DMS79 treated with DMSO at 0.1 percent for 48 hours (cell line): Measurements from ENCODE around the gene AIRE.
"Not testable (repeated sequence)": the region's sequence is repeated elsewhere in the genome, so short reads cannot be mapped to it uniquely, and the experiment has no call there.

Experiments used
- DNase-seq: peaks from one replicate; lab custom pipeline; 2025; lab: John Stamatoyannopoulos, UW

The AIRE gene

DNA sequence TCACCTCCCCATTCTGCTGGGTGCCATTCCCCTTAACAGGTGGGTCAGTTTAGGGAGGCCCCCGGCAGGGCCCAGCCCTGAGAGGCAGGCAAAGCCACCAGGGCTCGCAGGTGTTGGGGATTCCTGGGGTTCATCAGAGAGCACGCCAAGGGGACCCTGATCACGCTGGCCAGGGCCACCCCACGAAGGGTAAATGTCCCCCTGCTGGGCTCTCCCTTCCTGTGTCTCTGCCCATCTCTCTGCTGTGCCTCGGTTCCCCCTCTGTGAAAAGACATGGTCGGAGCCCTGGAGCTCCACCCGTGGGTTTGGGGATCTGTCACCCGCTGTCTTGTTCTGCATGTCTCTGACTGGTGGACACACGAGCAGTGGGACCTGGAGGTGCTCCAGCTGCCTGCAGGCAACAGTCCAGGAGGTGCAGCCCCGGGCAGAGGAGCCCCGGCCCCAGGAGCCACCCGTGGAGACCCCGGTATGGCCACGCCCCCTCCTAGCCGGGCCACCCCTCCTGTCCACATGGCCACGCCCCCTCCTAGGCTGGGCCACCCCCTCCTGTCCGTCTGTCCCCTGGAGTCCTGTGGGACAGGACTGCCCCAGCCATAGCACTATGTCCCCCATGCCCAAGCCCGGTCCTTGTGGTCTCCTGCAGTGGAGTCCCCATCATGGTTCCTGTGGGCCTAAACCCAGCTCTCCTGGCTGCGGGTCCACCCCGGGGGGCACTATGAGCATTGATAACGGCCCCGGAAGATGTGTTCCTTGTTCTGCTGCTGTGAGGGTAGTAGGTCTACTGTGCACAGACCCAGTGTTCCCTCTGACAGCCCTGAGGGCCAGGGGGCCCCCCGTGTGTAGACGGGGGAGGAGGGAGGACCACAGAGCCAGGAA lies 6.5 kb downstream of the AIRE start:
- DNase-seq: no peak

DNA sequence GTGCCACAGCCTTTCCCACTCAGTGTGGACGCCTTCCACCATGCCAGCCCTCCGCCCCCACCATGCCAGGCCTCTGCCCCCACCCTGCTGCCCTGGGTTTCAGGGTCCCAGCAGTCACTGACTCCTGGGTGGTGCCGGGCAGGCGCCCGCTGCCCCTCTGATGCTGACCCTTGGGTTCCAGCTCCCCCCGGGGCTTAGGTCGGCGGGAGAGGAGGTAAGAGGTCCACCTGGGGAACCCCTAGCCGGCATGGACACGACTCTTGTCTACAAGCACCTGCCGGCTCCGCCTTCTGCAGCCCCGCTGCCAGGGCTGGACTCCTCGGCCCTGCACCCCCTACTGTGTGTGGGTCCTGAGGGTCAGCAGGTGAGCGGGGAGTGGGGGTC lies 7.1 kb downstream of the AIRE start:
- DNase-seq: no peak

DNA sequence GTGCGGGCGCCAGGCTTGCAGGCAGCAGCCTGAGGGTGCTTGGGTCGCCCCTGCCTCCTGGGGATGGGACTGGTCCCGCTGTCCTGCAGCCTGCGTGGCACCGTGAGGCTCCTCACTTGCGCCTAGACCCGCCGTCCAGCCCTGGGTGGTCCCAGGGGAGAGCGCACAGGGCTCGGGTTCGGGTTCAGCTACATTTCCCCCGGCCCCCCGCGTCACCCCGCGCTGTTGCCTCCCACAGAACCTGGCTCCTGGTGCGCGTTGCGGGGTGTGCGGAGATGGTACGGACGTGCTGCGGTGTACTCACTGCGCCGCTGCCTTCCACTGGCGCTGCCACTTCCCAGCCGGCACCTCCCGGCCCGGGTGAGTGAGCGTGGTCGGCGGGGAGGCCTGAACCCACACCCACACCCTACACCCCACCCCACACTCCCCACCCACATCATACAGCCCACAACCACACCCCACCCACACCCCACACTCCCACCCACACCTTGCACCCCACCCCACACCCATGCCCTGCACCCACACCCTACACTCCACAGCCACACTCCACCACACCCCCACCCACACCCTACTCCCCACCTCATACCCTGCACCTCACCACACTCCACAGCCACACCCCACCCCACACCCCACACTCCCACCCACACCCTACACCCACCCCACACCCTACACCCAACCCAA lies 8.0 kb downstream of the AIRE start:
- no peak for DNase-seq

DNA sequence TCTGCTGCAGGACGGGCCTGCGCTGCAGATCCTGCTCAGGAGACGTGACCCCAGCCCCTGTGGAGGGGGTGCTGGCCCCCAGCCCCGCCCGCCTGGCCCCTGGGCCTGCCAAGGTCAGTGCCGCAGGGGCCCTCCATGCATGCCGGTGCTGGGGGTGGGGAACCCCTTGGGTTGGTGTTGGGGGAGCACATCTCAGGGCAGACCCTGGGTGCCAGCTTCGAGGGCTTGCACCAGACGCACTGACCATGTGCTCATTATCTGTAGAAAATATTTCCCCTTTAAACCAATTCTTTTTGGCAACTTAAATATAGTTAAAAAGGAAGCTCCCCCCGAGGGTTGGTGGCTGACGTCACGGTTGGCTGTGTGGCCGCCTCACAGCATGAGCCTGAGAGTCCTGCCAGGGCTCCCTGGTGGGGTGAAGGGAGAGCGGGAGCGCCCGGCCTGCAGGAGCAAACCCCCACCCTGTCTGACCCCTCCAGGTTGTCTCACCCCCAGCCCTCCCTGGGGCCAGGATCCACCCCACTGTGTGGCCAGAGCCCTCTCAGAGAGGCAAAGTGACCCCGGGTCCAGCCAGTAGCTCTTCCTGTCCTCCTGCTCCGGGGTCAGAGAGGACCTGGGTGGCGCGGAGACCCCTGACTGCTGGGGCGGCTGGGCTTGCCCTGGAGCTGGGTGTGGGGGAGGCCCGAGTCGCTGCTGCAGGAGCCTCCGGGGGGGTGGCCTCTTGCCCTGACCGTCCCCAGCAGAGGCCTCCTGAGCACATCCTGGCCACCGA lies 8.9 kb downstream of the AIRE start:
- DNase-seq: no peak

DNA sequence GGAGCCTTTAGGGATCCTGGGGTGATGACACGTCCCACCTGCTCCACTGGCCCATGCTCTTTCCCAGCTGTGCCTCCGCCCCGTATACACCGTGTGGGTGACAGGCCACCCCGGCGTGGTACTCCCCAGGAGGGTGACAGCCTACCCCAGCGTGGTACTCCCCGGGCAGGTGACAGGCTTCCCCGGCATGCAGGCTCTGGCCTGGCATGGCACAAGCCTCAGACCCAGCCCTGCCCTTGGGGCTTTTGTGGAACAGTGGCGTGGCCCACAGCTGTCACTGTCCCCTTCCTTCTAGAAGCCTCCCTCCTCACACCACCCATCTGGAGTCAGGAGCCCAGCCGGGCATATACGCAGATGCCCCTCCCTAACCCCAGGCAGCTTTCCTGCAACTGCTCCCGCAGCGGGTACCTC lies 9.5 kb downstream of the AIRE start:
- DNase-seq: no peak

DNA sequence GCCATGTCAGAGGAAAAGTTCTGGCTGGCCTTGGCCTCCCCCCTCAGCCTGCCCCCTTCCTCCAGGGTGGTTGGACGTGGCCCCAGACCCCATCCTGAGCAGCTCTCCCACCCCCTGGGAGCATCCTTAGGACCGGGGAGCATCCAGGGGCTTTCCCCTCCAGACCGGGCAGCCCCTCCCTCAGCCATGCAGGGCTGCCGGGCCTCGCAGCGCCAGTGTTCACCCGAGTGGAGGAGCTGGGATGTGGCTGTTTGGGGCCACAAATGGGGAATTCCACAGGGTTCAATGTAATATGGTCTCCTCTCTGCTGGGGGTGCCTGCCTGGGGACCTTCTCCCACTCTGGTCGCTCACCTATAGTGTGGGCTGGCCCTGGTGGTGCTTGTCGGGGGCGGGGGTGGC lies 10.0 kb downstream of the AIRE start:
- DNase-seq: no peak

DNA sequence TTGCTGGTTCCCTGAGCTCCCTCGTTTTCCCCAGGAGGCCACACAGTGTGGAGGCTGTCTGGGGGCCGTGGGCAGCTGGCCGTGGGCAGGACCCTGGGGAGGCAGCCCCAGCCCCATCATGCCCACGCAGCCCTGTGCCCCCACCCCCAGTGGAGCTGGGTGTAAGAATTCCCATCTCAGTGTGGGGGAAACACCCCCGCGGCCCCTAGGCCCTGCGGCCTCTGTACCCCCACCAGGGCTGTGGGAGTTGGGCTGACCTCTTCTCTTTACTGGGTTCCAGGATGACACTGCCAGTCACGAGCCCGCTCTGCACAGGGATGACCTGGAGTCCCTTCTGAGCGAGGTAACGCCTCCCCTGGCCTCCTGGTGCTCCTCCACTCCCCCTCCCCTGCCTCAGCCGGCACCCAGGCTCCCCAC lies 10.4 kb downstream of the AIRE start:
- DNase-seq: no peak

DNA sequence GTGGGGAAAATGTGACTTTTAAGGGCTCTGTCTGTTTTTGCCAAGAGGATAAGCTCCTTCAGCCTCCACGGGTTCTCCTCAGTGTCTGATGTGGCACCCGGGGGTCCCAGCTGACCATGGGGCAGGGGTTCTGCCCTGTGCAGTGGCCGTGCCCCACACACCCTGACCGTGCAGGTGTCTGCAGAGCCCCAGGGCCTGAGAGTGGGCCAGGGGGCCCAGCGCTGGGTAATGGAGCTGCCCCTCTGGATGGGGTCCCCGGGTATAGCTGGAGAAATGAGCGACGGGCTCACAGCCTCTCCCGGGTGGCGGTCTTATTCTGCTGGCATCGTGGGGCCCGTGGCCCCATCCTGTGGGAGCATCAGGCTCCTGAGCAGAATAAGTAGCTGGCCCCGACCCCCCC lies 11.2 kb downstream of the AIRE start:
- no peak for DNase-seq

DNA sequence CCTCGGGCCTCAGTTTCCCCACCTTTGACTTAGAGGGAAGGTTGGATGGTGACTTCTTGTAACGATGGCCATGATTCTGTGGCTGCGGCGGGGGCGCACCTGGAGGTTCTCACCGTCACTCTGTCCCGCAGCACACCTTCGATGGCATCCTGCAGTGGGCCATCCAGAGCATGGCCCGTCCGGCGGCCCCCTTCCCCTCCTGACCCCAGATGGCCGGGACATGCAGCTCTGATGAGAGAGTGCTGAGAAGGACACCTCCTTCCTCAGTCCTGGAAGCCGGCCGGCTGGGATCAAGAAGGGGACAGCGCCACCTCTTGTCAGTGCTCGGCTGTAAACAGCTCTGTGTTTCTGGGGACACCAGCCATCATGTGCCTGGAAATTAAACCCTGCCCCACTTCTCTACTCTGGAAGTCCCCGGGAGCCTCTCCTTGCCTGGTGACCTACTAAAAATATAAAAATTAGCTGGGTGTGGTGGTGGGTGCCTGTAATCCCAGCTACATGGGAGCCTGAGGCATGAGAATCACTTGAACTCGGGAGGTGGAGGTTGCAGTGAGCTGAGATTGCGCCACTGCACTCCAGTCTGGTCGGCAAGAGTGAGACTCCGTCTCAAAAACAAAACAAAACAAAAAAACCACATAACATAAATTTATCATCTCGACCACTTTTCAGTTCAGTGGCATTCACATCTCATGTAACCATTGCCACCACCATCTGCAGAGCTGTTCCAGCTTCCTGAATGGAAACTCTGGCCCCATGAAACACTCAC lies 12.0 kb downstream of the AIRE start:
- peak; percentile 79 for DNase-seq

DNA sequence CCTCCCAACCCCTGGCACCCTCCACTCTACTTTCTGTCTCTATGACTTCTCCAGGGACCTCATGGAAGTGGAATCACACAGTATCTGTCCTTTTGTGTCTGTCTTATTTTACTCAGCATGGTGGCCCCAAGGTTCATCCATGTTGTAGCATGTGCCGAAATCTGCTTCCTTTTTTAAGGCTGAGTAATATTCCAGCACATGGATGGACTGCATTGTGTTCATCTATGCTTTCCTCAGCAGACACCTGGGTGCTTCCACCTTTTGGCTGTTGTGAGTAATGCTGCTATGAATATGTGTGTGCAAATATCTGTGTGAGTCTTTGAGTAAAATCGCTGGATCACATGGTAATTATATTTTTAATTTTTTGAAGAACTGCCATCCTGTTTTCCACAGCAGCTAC lies 12.6 kb downstream of the AIRE start:
- no peak for DNase-seq

DNA sequence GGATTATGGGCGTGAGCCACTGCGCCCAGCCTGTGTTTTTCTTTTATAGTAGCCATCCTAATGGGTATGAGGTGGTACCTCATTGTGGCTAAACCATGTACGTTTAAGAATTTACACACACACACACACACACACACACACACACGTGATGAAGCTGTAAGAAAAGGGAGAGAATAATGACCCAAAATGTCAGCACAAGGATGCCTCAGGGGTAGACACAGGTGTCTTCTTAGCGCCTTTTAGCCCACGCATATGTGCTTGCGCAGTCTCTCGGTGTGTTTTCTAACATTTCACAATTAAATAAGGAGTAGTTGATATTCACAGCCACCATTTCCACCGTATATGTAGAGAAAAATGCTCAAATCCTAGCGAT lies 13.4 kb downstream of the AIRE start:
- DNase-seq: no peak

DNA sequence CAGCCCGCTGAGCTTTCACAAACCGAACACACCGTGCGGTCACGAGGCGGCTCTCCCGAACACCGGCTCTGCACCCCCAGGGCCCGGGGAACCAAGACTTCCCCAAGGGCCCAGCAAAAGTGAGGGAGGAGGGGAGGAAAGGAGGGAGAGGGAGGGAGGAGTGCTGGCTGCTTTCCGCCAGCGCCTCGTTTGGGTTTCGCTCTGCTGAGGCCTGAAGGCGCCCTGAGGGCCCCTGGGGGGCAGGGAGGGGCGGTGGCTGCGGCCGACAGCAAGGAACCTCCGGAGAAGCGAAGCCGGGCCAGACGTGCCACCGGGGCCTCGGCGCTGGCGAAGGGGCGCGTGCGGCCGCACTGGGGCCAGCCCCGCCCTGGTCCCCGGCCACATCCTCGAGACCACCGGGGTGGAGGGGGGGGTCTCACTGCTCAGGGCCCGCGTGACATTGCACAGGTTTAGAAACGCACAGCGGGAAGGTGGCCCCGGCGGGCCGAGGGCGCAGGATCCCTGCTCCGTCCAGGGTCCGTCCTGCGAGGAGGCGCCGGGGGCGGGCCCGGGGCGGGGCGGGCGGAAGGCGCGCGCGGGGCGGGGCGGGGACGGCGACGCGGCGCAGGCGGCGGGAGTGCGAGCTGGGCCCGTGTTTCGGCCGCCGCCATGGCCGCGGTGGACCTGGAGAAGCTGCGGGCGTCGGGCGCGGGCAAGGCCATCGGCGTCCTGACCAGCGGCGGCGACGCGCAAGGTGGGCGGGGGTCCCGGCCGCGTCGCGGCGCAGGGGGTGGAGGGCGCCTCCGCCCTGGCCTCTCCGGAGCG lies 14.0 kb downstream of the AIRE start, which contains the start of gene PFKL:
TSS of gene PFKL (plus strand) at position 596 of the 804 bp plus-strand sequence. CDS start at position 649, 53 bp downstream.
- peak; percentile 57 for DNase-seq

DNA sequence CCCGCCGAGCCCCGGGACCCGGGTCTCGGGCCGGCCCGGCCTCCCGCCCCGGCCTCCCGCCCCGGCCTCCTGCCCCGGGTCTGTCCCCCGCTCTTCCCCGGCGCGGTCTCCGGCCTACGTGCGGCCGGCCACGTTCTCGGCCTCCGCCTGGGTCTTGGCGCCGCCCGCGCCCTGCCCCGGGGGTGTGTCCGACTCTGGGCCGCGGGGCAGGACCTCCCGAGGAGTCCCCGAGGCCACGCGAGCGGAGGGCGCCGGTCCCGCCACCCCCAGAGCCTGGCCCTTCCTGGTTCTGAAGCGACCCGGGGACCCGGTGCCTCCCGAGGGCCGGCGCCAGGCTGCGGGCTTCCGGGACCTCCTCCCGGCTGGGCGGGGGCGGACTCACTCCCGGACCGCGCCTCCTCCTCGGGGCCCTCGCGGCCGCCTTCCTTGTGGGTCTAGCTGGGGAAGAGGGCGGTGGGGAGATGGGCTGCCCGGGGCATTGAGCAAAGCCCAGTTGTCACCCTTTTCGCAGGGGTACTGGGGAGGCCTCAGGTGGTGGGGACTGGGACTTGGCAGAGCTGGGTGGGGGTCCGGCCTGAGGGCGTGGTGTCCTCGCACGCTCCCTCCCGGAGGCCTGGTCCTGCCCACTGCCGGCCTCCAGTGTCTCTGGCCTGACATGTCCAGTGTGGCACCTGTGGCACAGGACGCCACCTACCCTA lies 14.7 kb downstream of the AIRE start:
- peak; percentile 14 for DNase-seq

DNA sequence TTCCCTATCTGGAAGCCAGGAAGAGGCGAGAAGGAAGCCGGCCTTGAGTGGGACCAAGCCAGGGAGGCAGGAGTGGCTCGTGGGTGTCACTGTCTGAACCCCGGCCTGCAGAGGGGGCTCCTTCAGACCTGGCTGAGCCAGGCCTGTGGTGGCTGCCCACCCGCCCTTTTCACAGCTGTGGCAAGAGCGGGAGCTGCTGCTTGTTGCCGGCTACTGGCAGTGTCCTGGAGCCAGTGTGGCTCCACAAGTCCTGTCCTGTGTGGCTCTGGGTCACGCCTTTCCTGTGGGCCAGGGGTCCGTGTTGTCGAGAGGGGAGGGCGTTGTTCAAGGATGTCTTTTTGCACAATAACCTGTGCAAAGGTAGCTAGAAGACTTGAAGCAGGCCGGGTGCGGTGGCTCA lies 15.5 kb downstream of the AIRE start:
- DNase-seq: no peak

DNA sequence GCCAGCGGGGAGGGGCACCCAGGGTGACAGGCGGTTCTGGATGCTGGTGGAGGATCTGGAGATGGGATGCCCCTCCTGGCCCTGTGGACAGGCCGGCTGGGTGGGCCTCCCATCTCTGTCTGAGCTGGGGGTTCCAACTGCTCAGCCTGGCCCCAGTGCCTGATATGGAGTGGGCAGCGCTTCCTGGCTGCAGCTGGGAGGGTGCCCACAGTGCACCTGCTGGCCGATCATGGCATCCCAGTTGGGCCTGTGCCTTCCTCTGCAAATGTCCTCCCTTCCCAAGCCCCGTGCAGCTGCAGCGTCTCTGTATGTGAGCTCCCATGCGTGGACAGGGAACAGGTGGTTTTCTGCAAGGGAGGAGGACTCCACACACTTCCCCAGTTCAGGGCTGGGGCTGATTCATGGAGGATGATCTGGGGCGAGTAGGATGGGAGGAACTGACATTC lies 16.3 kb downstream of the AIRE start:
- no peak for DNase-seq

DNA sequence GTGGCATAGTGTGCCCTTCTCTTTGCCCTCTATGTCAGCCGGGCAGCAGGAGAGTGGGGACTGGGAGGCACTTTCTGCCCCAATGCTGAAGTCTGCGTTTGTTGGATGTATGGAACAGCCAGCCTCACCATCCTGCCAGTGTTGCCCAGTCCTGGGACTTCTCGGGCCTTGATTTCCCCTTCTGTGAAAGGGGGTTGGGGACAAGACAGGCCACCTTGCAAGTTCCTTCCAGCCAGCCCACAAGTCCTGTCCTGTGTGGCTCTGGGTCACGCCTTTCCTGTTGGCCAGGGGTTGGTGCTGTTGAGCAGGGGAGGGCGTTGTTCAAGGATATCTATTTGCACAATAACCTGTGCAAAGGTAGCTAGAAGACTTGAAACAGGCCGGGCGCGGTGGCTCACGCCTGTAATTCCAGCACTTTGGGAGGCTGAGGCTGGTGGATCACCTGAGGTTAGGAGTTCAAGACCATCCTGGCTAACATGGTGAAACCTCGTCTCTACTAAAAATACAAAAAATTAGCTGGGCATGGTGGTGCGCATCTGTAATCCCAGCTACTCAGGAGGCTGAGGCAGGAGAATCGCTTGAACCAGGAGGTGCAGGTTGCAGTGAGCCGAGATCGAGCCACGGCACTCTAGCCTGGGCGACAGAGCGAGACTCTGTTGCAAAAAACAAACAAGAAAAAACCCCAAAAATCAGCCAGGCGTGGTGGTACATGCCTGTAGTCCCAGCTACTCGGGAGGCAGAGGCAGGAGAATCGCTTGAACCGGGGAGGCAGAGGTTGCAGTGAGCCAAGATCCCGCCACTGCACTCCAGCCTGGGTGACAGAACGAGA lies 17.1 kb downstream of the AIRE start:
- not testable (repeated sequence) for DNase-seq

DNA sequence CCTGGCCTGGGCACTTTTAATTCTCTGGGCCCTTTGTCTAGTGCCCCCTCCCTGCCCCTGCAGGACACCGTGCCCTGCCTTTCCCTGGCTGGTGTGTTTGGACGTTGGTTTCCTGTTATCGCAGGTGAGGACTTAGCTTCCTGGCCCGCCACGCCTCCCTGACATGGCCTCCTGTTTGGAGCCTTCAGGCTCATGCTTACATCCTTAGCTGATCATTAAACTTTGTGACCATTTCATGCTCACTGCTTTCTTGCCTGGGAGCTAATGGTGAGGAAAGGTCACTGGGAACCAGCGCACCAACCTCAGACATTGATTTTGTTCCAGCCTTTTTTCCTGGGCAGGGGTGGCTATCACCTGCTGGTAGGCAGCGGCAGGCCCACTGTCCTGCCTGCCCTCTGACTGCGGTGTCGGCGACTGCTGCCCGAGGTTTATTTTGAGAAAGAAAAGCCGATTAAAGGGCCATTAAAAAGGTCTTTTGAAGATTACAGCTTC lies 17.9 kb downstream of the AIRE start:
- no peak for DNase-seq

DNA sequence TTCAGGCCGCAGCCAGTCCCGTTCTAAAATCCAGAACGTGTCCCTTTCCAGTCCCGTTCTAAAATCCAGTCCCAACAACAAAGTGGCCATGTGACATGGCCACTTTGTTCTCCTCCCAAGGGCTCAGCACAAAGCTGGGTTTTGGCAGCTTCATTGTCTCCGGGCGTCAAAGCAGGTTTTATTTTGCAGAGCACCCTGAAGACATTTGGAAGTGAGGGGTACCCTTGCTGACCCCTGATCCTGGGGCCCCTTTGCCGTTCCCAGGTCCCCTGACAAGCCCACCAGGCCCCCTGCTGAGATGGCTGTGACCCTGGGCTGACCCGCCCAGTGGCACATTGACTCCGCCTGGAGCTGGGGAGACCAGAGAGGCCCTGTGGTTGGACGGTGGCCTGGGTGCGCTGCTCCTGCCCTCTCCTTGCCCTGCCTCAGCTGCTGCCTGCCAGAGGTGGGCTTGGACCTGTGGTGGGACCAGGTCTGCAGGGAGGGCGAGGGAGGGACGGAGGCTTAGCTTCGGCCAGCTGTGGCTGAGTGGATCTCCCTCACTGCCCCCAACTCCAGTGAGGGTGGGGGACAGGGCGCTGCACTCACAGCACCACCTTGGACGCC lies 18.4 kb downstream of the AIRE start:
- no peak for DNase-seq

DNA sequence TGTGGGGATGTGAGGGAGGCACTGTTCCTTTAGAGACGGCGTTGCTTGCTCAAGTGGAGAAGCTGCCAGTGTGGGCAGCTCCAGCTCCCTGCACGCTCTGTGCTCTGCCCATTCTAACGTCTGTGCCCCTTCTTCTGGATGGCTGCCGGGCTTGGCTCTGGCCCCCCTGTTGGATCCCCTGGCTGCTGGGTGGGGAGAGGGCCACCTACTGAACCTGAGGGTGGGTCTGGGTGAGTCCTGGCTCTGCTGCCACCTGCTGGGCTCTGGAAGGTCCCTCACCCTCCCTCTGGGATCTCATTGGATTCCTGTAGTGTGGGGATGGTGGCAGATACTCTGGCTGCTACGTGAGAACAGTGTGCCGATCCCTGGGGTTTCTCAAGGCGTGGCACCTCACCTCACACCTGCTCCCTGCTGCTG lies 19.2 kb downstream of the AIRE start:
- no peak for DNase-seq
